ENCODE results near the gene C12orf54.

- TF ChIP-seq POLR2A (IDR thresholded peaks at IDR 0.05; ENCODE audit: low read depth, low read length): no peak
- no peak for TF ChIP-seq TAF1 (IDR thresholded peaks at IDR 0.05; ENCODE audit: borderline replicate concordance, low read depth, low read length)
- no peak for TF ChIP-seq POLR2AphosphoS5 (IDR thresholded peaks at IDR 0.05; ENCODE audit: low read depth, low read length)
Observed at GRCh38 chr12:48486679-48487078, 4.4 kb downstream of the C12orf54 start.
